ENCODE data around the gene RTTN. TPM values are rescaled to one million over a fixed set of nuclear protein-coding genes. Genes with fewer than 3 reads are reported as not detected.

The RTTN gene
- total RNA-seq, 2 donors from 2014 or later, result 13.0 to 20.1 TPM

DNA sequence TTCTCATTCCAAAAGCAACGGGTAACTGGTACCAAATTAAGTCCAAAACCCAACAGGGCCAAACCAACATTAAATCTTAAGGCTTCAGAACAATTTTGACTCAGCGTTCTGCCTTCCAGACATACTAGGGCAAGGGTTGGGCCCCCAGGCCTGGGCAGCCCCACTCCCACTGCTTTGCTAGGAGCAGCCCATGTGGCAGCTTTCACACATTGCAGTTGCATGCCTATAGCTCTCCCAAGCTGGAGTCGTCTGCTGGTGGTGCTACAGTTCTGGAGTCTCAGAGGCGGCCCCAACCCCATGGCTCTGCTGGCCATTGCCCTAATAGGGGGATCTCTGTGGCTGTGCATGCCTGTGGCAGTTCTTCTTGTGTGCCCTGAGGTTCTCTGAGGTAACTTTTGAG, 220.2 kb downstream of the RTTN start:
- WGBS, 2 donors, result 96% methylated on average over 4 of the region's 4 CpGs
- H3K9me3 ChIP-seq, result no peaks in the 10 kb centered on the region
- DNase-seq (no peak), ATAC-seq (no peak)
- no peak overlapping the region for H3K27ac ChIP-seq
- no peaks in the 10 kb centered on the region for H3K4me1 ChIP-seq
- no peak overlapping the region for H3K4me3 ChIP-seq
- no peaks in the 10 kb centered on the region for H3K36me3 ChIP-seq (replicated peaks in 1 of 2; ENCODE audit: insufficient read depth in 1 of 2, low read depth in 2 of 2)
- no peaks in the 10 kb centered on the region for H3K27me3 ChIP-seq
- intact Hi-C loops (cut with DNase I), result no loop called here
- TF ChIP-seq, protein P1, sequence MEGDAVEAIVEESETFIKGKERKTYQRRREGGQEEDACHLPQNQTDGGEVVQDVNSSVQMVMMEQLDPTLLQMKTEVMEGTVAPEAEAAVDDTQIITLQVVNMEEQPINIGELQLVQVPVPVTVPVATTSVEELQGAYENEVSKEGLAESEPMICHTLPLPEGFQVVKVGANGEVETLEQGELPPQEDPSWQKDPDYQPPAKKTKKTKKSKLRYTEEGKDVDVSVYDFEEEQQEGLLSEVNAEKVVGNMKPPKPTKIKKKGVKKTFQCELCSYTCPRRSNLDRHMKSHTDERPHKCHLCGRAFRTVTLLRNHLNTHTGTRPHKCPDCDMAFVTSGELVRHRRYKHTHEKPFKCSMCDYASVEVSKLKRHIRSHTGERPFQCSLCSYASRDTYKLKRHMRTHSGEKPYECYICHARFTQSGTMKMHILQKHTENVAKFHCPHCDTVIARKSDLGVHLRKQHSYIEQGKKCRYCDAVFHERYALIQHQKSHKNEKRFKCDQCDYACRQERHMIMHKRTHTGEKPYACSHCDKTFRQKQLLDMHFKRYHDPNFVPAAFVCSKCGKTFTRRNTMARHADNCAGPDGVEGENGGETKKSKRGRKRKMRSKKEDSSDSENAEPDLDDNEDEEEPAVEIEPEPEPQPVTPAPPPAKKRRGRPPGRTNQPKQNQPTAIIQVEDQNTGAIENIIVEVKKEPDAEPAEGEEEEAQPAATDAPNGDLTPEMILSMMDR (IDR thresholded peaks at IDR 0.05), result no peak

DNA sequence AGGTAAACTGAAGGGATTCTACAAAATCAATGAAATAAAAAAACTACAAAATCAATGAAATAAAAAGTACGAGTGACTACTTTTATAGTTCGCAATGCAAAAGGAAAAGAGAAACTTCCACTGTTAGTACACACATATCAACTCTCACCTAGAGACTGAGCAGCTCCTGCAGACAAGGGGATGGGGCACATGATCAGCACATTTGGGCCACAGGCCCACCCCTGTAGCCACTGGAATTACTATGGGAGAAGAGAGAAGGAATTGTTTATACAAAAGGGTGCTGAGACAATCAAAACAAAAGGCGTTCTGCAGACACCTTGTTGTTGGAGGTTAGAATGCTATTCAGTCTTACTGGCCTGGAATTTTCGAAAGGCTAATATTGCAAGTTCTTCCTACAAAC, 223.1 kb downstream of the RTTN start:
- peaks cover 0 to 6% (median 0%) of the 10 kb centered on the region in 3 donors for H3K9me3 ChIP-seq
- 91 to 96% methylated on average over 4 of the region's 4 CpGs for WGBS, 2 donors
- DNase-seq (no peak), ATAC-seq (no peak)
- intact Hi-C loops (cut with DNase I), result no loop called here
- no peak overlapping the region for H3K4me3 ChIP-seq
- no peak overlapping the region for H3K27ac ChIP-seq
- no peak for TF ChIP-seq POLR2A (IDR thresholded peaks at IDR 0.05)
- TF ChIP-seq, protein P1 (IDR thresholded peaks at IDR 0.05), result no peak
- no peaks in the 10 kb centered on the region for H3K36me3 ChIP-seq (replicated peaks in 1 of 2; ENCODE audit: insufficient read depth in 1 of 2, low read depth in 2 of 2)
- no peaks in the 10 kb centered on the region for H3K27me3 ChIP-seq
- no peaks in the 10 kb centered on the region for H3K4me1 ChIP-seq

DNA sequence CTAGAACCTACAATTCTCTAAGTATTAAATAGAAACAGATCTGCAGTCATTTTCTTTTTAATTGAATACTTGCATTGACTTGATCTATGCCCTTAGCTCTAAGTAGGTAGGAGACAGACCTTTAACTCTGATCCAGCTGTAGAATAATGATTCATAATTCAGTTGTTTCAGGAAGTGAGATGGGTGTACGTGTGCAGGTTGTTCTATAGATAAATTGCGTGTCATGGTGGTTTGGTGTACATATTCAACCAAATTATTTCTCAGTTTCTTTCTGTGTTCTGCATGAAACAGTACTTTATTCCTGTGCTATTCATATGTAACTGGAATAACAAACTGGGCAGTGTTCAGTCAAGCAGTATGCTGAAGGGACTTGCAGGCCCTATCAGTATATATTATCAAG, 223.5 kb downstream of the RTTN start:
- WGBS, 2 donors, result 76 to 87% methylated on average over 2 of the region's 2 CpGs
- peaks cover 0 to 6% (median 0%) of the 10 kb centered on the region in 3 donors for H3K9me3 ChIP-seq
- intact Hi-C loops (cut with DNase I), result no loop called here
- no peaks in the 10 kb centered on the region for H3K27me3 ChIP-seq
- no peak overlapping the region for H3K4me3 ChIP-seq
- ATAC-seq (no peak), DNase-seq (no peak)
- H3K36me3 ChIP-seq (replicated peaks in 1 of 2; ENCODE audit: insufficient read depth in 1 of 2, low read depth in 2 of 2), result no peaks in the 10 kb centered on the region
- TF ChIP-seq POLR2A (IDR thresholded peaks at IDR 0.05), result no peak
- TF ChIP-seq, protein P1 (IDR thresholded peaks at IDR 0.05), result no peak
- no peak overlapping the region for H3K27ac ChIP-seq
- no peaks in the 10 kb centered on the region for H3K4me1 ChIP-seq

DNA sequence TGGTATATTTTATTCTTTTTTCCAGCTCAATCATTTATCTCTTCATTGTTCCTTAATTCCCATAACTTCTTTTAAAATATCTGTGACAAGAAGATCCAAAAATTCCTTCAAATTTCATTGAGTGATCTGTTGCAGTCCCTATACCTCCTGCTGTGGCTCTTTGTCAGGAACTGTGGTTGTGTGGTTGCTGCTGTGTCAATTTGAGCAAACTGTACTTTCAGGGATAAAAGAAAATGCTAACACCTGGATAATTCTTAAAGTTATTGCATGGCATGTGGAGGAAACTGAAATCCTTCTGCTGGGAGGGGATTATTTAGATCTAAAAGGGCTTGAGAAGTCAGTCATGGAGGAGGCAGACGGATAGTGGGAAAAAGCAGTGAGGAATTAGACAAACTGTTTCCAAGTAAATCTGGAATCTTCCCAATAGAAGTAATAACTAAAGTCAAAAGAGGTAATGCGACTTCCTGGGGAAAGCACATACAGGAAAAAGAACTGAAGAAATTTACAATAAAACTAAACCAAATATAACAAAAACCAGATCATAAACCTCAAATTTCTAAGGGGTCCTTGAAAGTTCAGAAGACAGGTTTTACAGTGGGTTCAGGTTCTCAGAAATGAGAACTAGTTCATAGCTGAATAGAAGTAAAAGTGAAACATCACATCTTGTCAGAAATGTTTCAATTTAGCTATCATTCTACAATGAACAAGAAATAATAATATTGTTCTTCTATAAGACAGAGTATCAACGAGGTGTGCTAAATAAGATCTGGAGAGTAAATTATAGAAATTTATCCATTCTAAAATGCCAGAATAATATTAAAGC, 224.3 kb downstream of the RTTN start:
- WGBS, 2 donors, result 83 to 86% methylated on average over 3 of the region's 3 CpGs
- no peak for DNase-seq
- Histone ChIP-seq H3K27me3 (no peaks in the 10 kb centered on the region), H3K4me3 (no peak overlapping the region), H3K4me1 (no peaks in the 10 kb centered on the region), H3K27ac (no peak overlapping the region), H3K9me3 (peaks cover 0 to 6% (median 0%) of the 10 kb centered on the region in 3 donors), H3K36me3 (replicated peaks in 1 of 2; ENCODE audit: insufficient read depth in 1 of 2, low read depth in 2 of 2) (no peaks in the 10 kb centered on the region)
- TF ChIP-seq, protein P1 (IDR thresholded peaks at IDR 0.05), result no peak
- TF ChIP-seq POLR2A (IDR thresholded peaks at IDR 0.05), result no peak
- no peak for ATAC-seq
- intact Hi-C loops (cut with DNase I), result no loop called here

DNA sequence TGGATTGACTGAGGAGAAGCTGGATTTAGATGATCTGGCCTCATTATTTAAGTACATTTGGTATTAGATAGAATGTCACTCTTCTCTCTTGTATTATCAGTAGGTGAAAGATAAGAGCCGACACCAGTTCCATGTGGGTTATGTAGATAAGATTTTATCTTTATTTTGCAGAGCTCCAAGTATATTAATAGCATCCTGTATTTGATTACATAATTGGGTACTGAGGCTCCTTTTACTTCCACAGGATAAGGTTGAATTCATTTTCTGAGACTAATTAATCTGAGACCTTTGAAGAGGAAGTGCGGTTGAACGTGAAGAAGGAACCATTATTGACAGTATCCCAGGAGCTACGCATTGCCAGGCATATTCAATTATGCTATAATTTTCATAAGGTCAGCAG, 225.0 kb downstream of the RTTN start:
- H3K4me1 ChIP-seq, result no peaks in the 10 kb centered on the region
- 61 to 74% methylated on average over 4 of the region's 4 CpGs for WGBS, 2 donors
- peaks cover 0 to 6% (median 0%) of the 10 kb centered on the region in 3 donors for H3K9me3 ChIP-seq
- DNase-seq, result no peak
- H3K27me3 ChIP-seq, result no peaks in the 10 kb centered on the region
- ATAC-seq, result no peak
- no peak for TF ChIP-seq POLR2A (IDR thresholded peaks at IDR 0.05)
- intact Hi-C loops (cut with DNase I), result no loop called here
- no peaks in the 10 kb centered on the region for H3K36me3 ChIP-seq (replicated peaks in 1 of 2; ENCODE audit: insufficient read depth in 1 of 2, low read depth in 2 of 2)
- no peak overlapping the region for H3K4me3 ChIP-seq
- no peak overlapping the region for H3K27ac ChIP-seq

All from body of pancreas (tissue), 4 donors.